Colonic mucosa (tissue), 4 donors: Measurements from ENCODE around the gene SPAG16. TPM values are rescaled to one million over a fixed set of nuclear protein-coding genes. Genes with fewer than 3 reads are reported as not detected.

Experiments used
- DNase-seq: peaks from one replicate; pipeline ENCODE4 v3.0.0-alpha.2; 2020
- H3K27ac ChIP-seq: fragments of 200-600 bp; one replicate; pipeline ENCODE4 v1.8.0; 2021
- H3K27me3 ChIP-seq: fragments of 200-600 bp; one replicate; pipeline ENCODE4 v1.8.0; 2021
- H3K36me3 ChIP-seq: fragments of 200-600 bp; one replicate; pipeline ENCODE4 v1.8.0; 2021
- H3K4me1 ChIP-seq: fragments of 200-600 bp; one replicate; pipeline ENCODE4 v1.8.0; 2021; ENCODE audit warnings: mild to moderate bottlenecking
- H3K4me3 ChIP-seq: fragments of 200-600 bp; one replicate; pipeline ENCODE4 v1.8.0; 2021
- H3K9ac ChIP-seq, 2 donors: one replicate each; pipeline ENCODE4 v1.7.0; 2013; ENCODE audit warnings: control low read depth in 2 of 2, low read depth in 2 of 2, low read length in 2 of 2
- H3K9me3 ChIP-seq: fragments of 200-600 bp; one replicate; pipeline ENCODE4 v1.8.0; 2021
- CTCF ChIP-seq: fragments of 200-600 bp; IDR thresholded peaks from one replicate; pipeline ENCODE4 v1.8.0; 2022; ENCODE audit warnings: antibody characterized with exemption, mild to moderate bottlenecking
- intact Hi-C: fragments of 100-400 bp; cut with DNase I; formaldehyde crosslinking; loops from one replicate; pipeline ENCODE4 v1.14.1; 2022
- total RNA-seq, 2 donors: library from RNA; stranded (reverse); fragmentation: NEBNext Ultra II Directional in 1 of 2; extraction: Animal tissue kit (Norgen Biotek cat#: 25700) in 1 of 2; gene quantifications; one replicate each; pipeline ENCODE4 v1.2.1, GENCODE V29; 2021
- donor health status: healthy.
- donor health status: DM: no; HTN: no; CAD: no.
- donor health status: DM: no; HTN: no; CAD: no.

Gene SPAG16
- total RNA-seq, 2 donors from 2014 or later: 18.6 to 25.5 TPM

GRCh38 chr2:214247531-214247930, 963.3 kb downstream of the SPAG16 start:
- no peaks in the 10 kb centered on the region for H3K4me1 ChIP-seq
- no peaks in the 10 kb centered on the region for H3K36me3 ChIP-seq
- intact Hi-C loops: no loop called here
- DNase-seq: no peak
- no peak overlapping the region for H3K4me3 ChIP-seq
- H3K27ac ChIP-seq: no peak overlapping the region
- TF ChIP-seq CTCF: no peak
- no peaks in the 10 kb centered on the region for H3K27me3 ChIP-seq
- no peaks in the 10 kb centered on the region for H3K9me3 ChIP-seq
- no peak overlapping the region for H3K9ac ChIP-seq

GRCh38 chr2:214255046-214255445, 970.8 kb downstream of the SPAG16 start:
- Histone ChIP-seq H3K36me3 (no peaks in the 10 kb centered on the region), H3K9ac (no peak overlapping the region), H3K4me1 (no peaks in the 10 kb centered on the region), H3K27ac (no peak overlapping the region), H3K9me3 (no peaks in the 10 kb centered on the region), H3K27me3 (no peaks in the 10 kb centered on the region), H3K4me3 (no peak overlapping the region)
- no peak for DNase-seq
- intact Hi-C loops: no loop called here
- no peak for TF ChIP-seq CTCF

GRCh38 chr2:214261683-214262082, 977.4 kb downstream of the SPAG16 start:
- H3K27ac ChIP-seq: no peak overlapping the region
- no peaks in the 10 kb centered on the region for H3K4me1 ChIP-seq
- no peak for DNase-seq
- intact Hi-C loops: no loop called here
- no peaks in the 10 kb centered on the region for H3K36me3 ChIP-seq
- no peaks in the 10 kb centered on the region for H3K27me3 ChIP-seq
- TF ChIP-seq CTCF: no peak
- H3K9me3 ChIP-seq: no peaks in the 10 kb centered on the region
- no peak overlapping the region for H3K4me3 ChIP-seq
- H3K9ac ChIP-seq: no peak overlapping the region

GRCh38 chr2:214264171-214264570, 979.9 kb downstream of the SPAG16 start:
- no peak for DNase-seq

GRCh38 chr2:214265991-214266489, 981.8 kb downstream of the SPAG16 start:
- no peak for DNase-seq
- Histone ChIP-seq H3K9ac (no peak overlapping the region), H3K27me3 (no peaks in the 10 kb centered on the region), H3K4me1 (no peaks in the 10 kb centered on the region), H3K9me3 (no peaks in the 10 kb centered on the region), H3K4me3 (no peak overlapping the region), H3K36me3 (no peaks in the 10 kb centered on the region), H3K27ac (no peak overlapping the region)
- intact Hi-C loops: no loop called here
- TF ChIP-seq CTCF: no peak

More at GRCh38 chr2:214264171-214264570, 979.9 kb downstream of the SPAG16 start:
- H3K27me3 ChIP-seq: no peaks in the 10 kb centered on the region
- no peaks in the 10 kb centered on the region for H3K9me3 ChIP-seq
- H3K4me3 ChIP-seq: no peak overlapping the region
- TF ChIP-seq CTCF: no peak
- H3K4me1 ChIP-seq: no peaks in the 10 kb centered on the region
- intact Hi-C loops: no loop called here
- H3K27ac ChIP-seq: no peak overlapping the region
- no peak overlapping the region for H3K9ac ChIP-seq
- no peaks in the 10 kb centered on the region for H3K36me3 ChIP-seq
